ENCODE data around the gene STMN1. TPM values are rescaled to one million over a fixed set of nuclear protein-coding genes. Genes with fewer than 3 reads are reported as not detected.

The STMN1 gene
- total RNA-seq, 1 experiment from 2014 or later, result 368 TPM

- H3K4me3 ChIP-seq (replicated peaks in 1 of 2; ENCODE audit: low read depth in 1 of 2, low read length in 2 of 2), result no peak overlapping the region
- ChIA-PET POLR2A (no interaction called here), CTCF (no interaction called here), RAD21 (ENCODE audit: low non-redundant PET in 1 of 2, low total read pairs in 2 of 2, uncharacterized antibody in 2 of 2, unreplicated experiment in 2 of 2) (no interaction called here)
- no peak for DNase-seq (ENCODE audit: low read depth, low spot score)
- H3K27me3 ChIP-seq (ENCODE audit: insufficient read depth, low read length), result no peaks in the 10 kb centered on the region
- H2AFZ ChIP-seq (ENCODE audit: low read depth, low read length, poor library complexity, severe bottlenecking), result no peak overlapping the region
- no peaks in the 10 kb centered on the region for H3K9me3 ChIP-seq (ENCODE audit: control insufficient read depth in 1 of 2, insufficient read depth in 1 of 2, low read depth in 1 of 2, low read length in 2 of 2)
- H3K4me1 ChIP-seq (ENCODE audit: control insufficient read depth in 1 of 2, insufficient read depth in 2 of 2, low read length in 2 of 2), result no peaks in the 10 kb centered on the region
- no peaks in the 10 kb centered on the region for H3K9me2 ChIP-seq (ENCODE audit: insufficient read depth)
- no peaks in the 10 kb centered on the region for H3K36me3 ChIP-seq (ENCODE audit: control insufficient read depth in 1 of 2, insufficient read depth in 2 of 2, low read length in 2 of 2)
- H4K20me1 ChIP-seq (ENCODE audit: insufficient read depth), result no peaks in the 10 kb centered on the region
- no peak for ATAC-seq
- H3K27ac ChIP-seq (ENCODE audit: low read depth, low read length), result no peak overlapping the region
- TF ChIP-seq YY1 (IDR thresholded peaks at IDR 0.05; ENCODE audit: extremely low read depth, insufficient replicate concordance, low read depth, low read length) (no peak), FOSL1 (IDR thresholded peaks at IDR 0.05; ENCODE audit: low read depth) (no peak), ZNF274 (IDR thresholded peaks at IDR 0.05; ENCODE audit: low read depth, low read length) (no peak), CTCF (IDR thresholded peaks at IDR 0.05 in 2 of 3, conservative IDR thresholded peaks at IDR 0.05 in 1 of 3; ENCODE audit: borderline replicate concordance in 1 of 3, insufficient read depth in 1 of 3, low read depth in 2 of 3, low read length in 2 of 3) (no peak), RAD21 (IDR thresholded peaks at IDR 0.05; ENCODE audit: low read depth) (no peak), SRF (IDR thresholded peaks at IDR 0.05; ENCODE audit: low read depth) (no peak), JUND (IDR thresholded peaks at IDR 0.05) (no peak), MAX (IDR thresholded peaks at IDR 0.05) (no peak), POLR2AphosphoS5 (IDR thresholded peaks at IDR 0.05; ENCODE audit: low read depth, low read length) (no peak), SP1 (IDR thresholded peaks at IDR 0.05; ENCODE audit: low read depth) (no peak), EGR1 (IDR thresholded peaks at IDR 0.05; ENCODE audit: low read depth) (no peak)
- H3K4me2 ChIP-seq (ENCODE audit: low read length), result no peak overlapping the region
- intact Hi-C loops (cut with micrococcal nuclease), result no loop called here
- no peak overlapping the region for H3K9ac ChIP-seq (ENCODE audit: low read length)
- BruUV-seq (replicated peaks), result no TSS peak
- H3K79me2 ChIP-seq (ENCODE audit: insufficient read depth, low read length), result no peaks in the 10 kb centered on the region
These were observed 26.1 kb upstream of the STMN1 start for GRCh38 chr1:25932321-25932720.
